Fibroblast of skin of left biceps (primary cell): Measurements from ENCODE around the gene THSD8.
A peak's percentile ranks its signal among the peaks of the same experiment; 100 is the strongest.

Source experiments
- DNase-seq, 2 experiments: peaks; one replicate each; pipeline ENCODE4 v3.0.0-alpha.2; 2013; ENCODE audit warnings: low read depth in 2 of 2

Gene THSD8

DNA sequence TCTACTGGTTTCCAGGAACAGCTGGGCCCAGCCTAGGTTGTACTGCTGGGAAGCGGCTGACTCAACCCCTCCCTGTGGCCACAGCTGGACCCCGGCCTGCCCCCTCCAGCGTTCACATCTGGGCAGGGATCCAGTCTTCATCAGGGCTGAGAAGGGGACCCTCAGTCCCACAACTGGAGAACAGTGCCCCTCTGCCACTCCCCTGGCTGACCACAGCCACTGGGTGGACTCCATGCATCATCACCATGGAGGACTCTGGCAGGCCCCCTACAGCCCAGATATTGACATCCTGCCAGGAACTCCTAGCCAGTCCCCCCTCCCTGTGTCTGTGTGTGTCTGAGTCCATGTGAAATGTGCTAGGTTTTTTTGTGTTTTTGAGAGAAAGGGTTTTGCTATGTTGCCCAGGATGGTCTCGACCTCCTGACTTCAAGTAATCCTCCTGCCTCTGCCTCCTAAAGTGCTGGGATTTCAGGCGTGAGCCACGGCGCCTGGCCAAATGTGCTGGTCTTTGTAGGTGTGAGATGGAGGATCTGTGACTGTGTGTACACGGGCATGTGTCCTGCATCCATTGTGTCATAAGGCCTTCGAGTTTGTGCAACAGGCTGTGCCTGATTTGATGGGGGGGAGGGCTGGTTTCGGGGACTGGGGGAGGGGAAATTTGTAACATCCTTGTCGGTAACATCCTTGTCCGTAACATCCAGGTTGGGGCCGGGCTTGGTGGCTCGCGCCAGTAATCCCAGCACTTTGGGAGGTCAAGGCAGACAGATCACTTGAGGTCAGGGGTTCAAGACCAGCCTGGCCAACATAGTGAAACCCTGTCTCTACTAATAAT lies 22.5 kb upstream of the THSD8 start:
- peak; percentile 73 to 74 for DNase-seq

DNA sequence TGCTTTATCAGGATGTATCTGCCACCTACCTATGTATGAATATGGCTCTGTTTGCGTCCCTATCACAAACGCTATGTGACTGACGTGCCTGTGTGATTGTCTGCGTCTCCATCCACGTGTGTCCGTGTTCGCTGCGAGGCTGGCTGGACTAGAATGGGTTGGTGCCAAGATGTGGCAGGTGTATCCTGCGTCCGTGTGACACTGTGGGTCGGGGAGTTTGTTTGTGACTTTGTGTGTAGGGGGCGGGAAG lies 19.8 kb upstream of the THSD8 start:
- DNase-seq = no peak

DNA sequence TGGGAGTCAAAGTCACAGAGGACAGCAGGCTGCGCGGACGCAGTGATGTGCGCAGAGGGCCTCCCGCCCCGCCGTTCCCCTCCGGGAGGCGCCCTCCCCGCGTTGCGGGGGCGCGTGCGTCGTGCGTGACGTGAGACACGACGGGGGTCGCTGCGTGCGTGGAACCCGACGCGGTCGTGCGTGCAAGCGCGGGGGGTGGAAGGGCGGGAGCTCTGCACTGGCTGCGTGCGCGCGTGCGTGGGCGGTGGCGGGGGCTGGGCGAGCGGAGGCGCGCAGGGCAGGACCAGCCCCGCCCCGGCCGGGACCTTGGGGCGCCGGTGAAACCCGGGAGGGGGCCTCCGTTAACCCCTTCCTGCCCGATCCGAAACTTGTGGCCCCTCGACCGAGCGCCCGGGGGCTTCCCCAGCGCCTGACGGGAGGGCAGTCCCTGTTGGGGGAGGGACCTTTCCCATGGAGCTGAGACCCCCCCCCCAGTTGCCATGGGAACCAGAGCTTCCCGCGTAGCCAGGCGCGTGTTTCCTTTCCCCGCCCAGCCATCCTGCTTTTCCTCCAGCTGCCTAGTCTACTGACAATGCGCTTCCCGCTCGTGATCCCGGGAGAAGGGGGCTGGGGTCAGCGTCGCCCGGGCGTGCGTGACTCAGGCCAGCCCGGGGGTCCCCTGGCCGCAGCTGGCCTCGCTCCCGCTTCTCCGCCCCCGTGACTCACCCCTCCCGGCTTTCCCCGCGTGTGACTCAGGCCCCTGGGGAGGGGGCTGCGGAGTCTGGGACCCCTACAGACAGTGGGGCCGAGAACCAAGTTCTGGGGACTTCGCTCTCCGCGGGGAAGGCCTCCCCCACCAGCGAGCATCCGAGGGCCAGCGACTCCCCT lies 19.2 kb upstream of the THSD8 start:
- DNase-seq = peak in 1 of 2 experiments; percentile 57

DNA sequence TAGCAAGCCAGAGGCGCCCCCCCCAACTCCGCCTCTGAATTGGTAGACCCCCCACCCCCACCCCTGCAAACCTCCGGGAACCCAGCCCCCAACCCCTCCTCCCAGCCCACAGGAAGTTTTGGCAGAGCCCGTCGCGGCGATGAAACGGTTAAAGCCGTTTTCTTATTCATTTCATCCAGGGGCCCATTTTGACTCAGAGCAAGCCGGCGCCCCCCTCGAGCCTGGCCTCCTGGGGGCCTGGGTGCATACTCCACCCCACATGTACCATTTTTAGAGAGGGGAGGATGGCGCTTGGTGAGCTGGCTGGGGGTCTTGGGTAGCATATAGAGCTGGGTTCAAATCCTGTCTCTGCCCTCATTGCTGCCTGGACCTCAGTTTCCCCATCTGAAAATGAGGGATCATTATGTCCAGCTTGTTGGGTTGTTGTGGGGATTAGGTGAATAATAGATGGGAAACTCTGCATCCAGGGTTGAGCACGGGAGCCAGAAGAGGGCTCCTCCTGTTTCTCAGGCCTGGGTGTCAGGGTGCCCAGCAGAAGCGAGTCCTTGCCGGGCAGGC lies 18.5 kb upstream of the THSD8 start:
- no peak for DNase-seq

DNA sequence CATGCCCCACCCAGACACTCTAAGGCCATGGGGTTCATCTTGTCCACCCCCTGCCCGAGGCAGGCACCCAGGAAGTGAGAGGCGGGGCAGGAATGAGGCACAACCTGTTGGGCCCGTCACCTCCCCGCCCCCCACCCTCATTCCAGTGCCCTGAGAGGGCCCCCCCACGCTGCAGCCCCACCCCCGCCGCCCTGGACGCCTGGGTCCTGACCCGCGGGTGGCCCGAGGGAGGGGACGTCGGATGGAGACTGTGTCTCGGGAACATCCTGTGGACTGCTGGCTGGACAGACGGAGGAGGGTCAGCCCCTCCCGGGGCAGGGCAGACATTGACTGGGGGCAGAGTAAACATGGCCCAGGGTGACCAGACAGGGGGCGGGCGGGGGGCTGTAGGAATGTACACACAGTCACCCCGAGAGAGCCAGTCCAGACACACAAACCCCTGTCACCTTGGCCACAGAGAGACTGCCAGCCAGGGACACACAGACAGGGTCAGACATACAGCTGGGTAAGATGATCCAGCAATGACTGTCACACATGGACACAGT lies 17.9 kb upstream of the THSD8 start:
- DNase-seq = no peak

DNA sequence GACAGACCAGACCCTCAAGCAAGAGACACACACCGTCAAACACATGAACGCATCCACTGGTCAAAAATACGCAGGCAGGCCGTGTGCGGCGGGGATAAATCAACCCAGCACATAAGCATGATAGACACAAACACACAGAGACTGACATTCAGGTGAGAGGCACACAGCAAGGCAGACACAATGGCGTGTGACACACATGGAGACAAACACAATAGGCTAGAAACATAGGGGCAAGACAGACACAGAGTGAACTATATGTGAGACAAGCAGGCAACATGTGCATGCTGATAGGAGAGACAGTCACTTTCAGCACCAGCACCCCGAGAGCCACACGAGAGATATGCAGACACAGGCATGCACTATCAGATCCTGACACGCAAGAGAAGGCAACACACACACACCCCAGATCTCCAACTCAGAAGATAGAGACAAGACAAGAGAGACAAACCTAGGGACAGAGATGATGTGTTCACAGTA lies 17.4 kb upstream of the THSD8 start:
- DNase-seq = no peak

DNA sequence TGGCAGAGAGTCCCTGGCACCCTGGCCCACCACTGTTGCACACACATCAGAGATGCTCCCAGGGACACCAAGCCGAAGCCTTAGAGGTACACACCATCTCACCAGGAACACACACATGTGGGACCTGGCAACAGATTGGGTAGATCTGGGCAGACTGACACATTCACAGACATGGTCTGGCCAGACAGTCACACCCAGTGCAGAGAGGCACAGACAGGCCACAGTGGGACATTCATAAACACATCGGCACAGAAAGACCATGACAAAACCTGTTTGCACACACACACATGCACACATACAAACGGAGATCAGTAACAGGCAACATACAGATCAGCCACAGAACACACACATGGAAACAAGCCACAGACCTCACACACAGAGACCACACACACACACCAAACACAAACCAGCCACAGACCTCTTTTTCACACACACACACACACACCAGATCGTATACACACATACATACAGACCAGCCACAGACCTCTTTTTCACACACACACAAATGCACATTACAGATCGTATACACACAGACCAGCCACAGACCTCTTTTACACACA lies 16.9 kb upstream of the THSD8 start:
- DNase-seq = no peak

DNA sequence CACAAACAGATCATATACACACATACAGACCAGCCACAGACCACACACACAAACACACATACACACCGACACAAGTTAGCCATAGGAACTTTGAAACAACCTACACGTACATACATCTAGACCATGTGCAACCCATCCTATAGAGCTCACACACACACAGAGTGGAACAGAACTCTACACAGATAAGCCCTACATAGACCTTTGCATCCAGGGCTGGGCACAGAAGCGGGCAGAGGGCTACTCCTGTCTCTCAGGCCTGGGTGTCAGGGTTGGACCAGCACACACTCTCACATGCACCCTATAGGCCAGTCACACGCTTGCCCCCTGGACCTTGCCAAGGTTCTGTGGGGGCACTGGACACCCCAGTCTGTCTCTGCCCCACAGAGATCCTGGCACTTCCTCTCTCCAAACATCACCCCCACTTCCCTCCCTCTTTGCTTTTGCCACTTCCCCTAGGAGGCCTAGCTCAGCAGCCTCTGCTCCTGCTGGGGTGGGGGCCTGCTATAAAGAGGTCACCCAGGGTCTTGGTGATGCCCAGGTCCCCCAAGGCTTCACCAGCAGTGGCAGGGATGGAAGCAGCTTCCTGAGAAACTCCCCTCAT lies 16.3 kb upstream of the THSD8 start:
- DNase-seq = no peak

DNA sequence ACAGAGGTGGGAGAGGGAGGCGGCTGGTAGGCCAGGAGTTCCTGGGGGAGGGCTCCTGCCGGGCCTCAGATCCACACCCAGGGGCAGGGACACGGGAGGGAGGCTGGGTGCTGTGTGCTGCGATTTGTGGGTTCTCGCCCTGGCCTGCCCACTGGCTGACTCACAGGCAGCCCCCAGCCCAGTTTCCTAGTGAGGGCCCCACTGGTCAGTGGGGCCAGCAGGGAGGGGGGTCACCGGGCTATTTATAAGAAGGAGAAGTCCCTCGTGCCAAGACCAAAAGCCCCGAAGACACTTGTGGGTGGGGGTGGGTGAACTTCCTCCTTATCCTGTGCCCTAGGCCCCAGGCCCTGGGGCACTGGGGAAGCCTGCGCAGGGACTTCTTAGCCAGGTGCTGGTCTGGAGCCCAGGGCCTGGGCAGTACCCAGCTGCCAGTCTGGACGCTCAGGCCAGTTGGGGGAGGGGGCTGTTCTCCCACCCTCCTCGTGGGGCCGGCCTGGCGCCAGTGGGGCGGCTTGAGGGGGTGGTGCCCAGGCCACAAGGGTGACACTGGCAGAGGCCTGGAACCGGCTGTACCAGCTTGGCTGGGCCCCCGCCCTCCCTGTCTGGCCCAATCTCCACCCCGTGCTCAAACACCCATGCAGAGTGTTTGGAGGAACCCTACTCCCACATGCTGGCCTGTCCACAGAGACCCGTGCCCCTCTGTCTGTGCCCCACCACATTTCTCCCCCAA lies 15.6 kb upstream of the THSD8 start:
- DNase-seq = no peak

DNA sequence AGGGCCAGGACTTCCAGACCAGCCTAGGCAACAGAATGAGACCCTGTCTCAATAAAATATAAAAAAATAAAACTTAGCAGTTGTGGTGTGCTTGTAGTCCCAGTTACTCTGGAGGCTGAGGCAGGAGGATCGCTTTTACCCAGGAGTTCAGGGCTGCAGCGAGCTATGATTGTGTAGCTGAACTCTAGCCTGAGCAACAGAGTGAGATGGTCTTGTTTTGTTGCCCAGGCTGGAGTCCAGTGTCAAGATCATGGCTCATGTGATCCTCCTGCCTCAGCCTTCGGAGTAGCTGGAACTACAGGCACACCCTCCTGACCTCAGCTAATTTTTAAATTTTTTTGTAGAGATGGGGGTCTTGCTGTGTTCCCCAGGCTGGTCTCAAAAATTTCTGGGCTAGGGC lies 14.9 kb upstream of the THSD8 start:
- no peak for DNase-seq

DNA sequence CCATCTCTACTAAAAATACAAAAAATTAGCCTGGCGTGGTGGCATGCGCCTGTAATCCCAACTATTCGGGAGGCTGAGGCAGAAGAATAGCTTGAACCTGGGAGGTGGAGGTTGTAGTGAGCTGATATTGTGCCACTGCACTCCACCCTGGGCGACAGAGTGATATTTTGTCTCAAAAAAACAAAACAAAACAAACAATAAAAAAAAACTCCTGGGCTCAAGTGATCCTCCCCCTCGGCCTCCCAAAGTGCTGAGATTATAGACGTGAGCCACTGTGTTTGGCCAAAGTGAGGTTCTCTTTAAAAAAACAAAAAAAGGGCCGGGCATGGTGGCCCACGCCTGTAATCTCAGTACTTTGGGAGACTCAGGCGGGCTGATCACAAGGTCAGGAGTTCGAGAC lies 14.4 kb upstream of the THSD8 start:
- DNase-seq = no peak

DNA sequence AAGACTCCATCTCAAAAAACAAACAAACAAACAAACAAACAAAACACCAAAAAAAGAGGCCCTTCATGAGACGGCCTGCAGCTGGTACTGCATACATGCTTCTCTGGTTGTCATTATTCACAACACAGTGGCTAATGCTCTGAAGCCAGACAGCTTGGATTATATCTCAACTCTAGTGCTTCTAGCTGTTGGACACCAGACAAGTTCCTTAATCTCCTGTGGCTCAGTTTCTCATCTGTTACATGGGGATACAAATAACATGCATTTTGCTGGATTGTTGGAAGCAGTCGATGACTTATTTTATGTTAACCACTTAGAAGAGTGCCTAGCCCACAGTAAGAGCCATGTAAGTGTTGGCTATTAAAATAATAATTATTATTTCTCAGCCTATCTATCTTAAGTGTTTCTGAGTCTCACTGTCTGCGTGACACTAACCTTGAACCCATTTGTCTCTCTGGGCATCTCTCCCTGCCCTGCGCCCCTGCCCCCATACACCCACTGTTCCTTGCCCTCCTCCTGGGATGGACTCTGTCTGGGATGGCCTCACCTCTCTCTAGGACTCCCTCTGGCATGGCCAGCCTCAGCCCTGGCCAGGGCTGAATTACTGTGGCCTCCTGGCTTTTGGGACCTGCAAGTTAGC lies 13.7 kb upstream of the THSD8 start:
- no peak for DNase-seq

DNA sequence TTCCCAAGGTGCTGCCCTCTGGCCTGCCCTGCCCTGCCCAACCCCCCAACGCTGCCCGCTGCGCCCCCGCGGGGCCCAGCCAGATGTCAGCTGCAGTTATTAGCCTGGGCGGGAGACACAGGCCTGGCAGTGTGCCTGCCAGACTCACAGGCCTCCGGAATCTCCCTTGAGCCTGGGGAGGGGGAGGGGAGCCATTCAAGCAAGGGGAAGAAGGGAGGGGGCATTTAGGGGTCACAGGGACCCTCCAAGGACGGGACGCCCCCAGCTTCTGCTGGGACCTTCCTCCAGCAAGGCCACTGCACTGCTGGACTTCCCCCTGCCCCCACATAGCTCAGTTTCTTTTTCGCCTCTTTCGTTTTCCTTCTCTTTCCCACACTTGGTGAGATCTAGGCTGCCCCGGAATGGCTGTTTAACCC lies 13.2 kb upstream of the THSD8 start:
- no peak for DNase-seq

DNA sequence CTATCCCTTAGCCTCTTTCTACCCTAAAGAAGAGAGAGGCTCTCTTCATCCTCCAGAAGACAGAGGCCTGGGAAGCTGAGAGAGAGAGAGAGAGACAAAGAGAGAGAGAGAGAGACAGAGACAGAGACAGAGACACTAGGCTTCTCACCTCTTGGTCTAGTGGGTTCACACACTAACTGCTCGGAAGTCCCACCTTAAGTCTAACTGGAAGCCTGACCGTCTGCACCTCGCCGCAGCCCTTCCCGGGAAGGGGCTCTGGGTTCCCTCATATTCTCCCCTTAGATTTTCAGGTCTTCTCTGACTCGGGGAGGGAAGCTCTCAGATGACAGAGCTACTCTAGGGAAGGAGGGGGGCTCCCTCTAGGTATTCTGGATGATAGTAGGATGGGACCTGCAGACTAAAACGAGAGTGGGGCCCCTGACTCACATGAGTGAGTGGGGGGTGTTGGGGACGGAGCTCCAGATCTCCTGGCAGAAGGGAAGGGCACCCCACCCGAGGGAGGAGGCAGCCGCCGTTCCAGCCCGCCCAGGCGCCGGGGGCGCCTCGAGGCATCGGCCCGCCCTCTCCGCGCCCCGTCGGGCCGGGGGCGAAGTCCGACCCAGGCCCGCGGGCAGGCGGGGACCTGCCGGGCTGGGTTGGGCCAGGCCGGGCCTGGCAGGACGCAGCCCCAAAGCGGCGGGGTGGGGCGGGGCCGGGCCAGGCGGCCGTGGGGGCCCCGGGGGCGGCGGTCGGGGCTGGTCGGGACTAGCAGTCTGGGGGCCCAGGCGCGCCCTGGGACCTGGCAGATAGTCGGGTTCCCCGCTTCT lies 12.6 kb upstream of the THSD8 start:
- no peak for DNase-seq

DNA sequence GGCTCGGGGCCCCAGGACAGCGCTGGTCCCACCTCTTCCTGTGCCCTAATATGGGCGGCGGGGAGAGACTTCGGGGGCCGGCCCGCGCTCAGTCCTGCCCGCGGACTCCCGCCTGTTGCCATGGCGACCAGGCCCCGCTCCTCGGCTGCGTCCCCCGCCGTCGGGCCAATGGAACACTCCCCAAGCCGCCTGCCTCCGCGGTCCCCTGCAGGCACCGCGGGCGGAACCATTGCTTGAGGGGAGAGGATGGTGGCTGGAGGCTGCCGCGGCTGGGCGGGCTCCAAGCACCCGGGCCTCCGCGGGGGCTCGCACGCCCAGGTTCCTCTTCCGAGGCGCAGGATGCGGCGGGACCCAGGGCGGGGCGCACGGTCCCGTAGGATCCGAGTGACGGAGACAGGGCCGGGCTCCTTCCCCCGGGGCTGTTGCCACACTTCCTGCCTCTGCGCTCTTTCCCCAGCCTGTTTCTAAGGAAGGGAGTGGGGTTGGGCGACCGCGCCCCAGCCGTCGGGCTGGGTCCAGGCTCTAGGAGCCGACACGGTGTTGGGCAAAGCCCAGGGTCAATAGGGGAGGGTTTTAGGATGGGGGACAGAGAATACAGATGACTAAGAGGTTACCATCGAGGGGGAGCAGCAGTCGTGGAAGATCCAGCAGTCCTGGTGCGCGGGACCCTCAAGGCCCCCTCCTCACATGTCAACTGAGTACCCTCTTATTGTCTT lies 11.8 kb upstream of the THSD8 start:
- peak; percentile 95 for DNase-seq

DNA sequence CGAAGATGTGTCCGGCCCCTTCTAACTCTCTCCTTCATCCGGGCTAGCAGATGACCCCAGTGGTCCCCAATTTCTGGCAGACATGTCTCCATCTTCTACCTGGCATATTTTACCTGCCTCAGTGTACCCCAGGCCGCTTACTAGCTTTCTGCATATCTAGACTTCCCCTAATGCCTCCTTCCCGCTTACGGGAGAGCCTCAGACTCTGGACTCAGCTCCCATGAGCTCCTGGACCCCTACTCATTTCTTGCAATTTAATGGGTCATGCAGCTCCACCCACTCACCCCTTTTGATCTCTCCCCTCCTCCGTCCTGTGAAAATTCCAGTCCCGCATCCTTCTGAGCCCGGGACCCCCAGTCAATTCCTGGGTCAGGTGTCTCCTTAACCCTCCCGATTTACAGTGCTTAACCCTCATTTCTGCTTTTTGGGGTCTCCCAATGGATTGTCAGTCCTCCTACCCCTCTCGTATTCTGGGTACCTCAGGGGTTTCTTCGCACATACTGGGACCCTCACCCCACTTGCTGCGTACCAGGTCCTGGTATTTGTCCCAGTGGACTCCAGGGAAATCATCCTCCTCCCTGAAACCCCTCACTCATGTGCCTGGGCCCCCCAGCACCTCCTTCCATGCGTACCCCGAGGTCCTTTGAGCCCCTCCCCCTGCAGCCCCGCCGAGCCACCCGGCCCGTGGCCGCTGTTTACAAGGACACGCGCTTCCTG lies 11.1 kb upstream of the THSD8 start:
- no peak for DNase-seq

DNA sequence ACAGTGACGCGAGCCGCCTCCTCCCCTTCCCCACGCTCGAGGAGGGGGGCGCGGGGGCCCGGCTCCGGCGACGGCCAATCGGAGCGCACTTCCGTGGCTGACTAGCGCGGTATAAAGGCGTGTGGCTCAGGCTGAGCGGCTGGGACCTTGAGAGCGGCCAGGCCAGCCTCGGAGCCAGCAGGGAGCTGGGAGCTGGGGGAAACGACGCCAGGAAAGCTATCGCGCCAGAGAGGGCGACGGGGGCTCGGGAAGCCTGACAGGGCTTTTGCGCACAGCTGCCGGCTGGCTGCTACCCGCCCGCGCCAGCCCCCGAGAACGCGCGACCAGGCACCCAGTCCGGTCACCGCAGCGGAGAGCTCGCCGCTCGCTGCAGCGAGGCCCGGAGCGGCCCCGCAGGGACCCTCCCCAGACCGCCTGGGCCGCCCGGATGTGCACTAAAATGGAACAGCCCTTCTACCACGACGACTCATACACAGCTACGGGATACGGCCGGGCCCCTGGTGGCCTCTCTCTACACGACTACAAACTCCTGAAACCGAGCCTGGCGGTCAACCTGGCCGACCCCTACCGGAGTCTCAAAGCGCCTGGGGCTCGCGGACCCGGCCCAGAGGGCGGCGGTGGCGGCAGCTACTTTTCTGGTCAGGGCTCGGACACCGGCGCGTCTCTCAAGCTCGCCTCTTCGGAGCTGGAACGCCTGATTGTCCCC lies 10.4 kb upstream of the THSD8 start, which contains the start of gene JUNB:
Gene JUNB (plus strand): TSS at position 142 of the 706 bp plus-strand sequence. CDS start 286 bp downstream, at position 428.
- peak; percentile 92 to 94 for DNase-seq
